ENCODE data around the gene CDH12. TPM values are rescaled to one million over a fixed set of nuclear protein-coding genes. Genes with fewer than 3 reads are reported as not detected.

CDH12 gene
- total RNA-seq, 4 donors from 2014 or later: not detected

DNA sequence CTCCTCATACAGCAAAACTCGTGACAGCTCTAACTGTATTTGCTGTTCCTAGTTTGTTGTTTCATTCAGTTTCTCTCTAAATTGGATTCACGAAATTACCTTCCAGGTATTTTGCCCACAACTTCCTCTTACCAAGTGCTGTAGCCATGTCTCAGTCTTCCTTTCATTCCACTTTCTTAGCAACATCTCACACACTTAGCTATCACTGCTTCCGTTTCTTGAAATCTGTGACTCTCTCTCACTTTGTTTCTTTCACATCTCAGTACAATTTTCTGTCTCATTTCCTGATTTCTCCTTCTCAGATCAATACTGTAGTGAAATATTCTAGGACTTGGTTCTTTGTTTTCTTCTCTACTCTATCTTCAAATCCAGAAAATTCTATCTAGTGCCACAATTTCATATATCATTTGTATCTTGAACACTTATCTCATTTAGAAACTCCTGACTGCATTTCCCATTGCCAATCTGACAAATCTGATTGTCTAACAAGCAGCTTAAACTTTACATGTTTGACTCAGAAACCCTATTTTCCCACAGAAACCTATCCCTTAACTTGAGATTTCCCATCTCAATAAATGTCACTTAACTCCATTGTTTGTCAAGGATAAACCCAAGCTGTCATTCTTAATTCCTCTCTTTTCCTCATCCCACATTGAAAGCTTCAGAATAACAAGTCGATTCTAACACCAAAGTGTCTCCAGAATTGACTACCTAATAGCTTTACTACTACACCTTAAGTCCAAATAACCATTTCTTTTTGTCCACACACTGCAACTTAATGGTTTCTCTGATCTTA, 303.1 kb downstream of the CDH12 start:
- DNase-seq (ENCODE audit: extremely low spot score): no peak
- 78% methylated on average over 4 of the region's 4 CpGs for WGBS
- intact Hi-C loops (cut with DNase I): no loop called here
- H3K4me1 ChIP-seq: no peaks in the 10 kb centered on the region
- no peaks in the 10 kb centered on the region for H3K27me3 ChIP-seq
- H3K27ac ChIP-seq (replicated peaks in 1 of 4): no peak overlapping the region
- no peaks in the 10 kb centered on the region for H3K36me3 ChIP-seq
- H3K9me3 ChIP-seq: no peaks in the 10 kb centered on the region
- TF ChIP-seq, protein P1, sequence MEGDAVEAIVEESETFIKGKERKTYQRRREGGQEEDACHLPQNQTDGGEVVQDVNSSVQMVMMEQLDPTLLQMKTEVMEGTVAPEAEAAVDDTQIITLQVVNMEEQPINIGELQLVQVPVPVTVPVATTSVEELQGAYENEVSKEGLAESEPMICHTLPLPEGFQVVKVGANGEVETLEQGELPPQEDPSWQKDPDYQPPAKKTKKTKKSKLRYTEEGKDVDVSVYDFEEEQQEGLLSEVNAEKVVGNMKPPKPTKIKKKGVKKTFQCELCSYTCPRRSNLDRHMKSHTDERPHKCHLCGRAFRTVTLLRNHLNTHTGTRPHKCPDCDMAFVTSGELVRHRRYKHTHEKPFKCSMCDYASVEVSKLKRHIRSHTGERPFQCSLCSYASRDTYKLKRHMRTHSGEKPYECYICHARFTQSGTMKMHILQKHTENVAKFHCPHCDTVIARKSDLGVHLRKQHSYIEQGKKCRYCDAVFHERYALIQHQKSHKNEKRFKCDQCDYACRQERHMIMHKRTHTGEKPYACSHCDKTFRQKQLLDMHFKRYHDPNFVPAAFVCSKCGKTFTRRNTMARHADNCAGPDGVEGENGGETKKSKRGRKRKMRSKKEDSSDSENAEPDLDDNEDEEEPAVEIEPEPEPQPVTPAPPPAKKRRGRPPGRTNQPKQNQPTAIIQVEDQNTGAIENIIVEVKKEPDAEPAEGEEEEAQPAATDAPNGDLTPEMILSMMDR (IDR thresholded peaks at IDR 0.05): no peak
- no peak for TF ChIP-seq POLR2AphosphoS5 (IDR thresholded peaks at IDR 0.05)
- no peak for TF ChIP-seq EP300 (IDR thresholded peaks at IDR 0.05)
- no peak for TF ChIP-seq POLR2A (IDR thresholded peaks at IDR 0.05; ENCODE audit: low read depth)
- H3K4me3 ChIP-seq: no peak overlapping the region

DNA sequence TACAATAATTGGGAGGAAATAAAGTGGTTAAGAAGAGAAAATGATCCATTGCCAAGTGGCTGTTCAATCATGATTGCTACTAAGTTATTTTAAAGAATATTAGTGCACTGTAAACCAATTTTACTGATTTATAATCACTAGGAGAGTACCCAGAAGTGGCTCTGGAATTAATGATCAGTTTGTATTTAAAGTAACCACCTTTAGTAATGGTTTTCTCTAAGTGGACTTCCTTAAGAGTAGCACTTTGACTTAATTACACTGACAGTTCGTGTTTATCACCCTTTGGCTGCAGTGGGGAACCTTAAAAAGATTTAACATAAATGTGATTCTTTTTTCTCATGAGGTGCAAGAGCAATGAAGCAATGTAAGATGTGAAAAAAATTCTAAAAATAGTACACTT, 310.8 kb downstream of the CDH12 start:
- TF ChIP-seq EP300 (IDR thresholded peaks at IDR 0.05) (no peak), POLR2A (IDR thresholded peaks at IDR 0.05; ENCODE audit: low read depth) (no peak), POLR2AphosphoS5 (IDR thresholded peaks at IDR 0.05) (no peak)
- TF ChIP-seq, protein P1 (IDR thresholded peaks at IDR 0.05): no peak
- no peak for DNase-seq (ENCODE audit: extremely low spot score)
- 45% methylated on average over 1 of the region's 1 CpG for WGBS
- no peak overlapping the region for H3K27ac ChIP-seq (replicated peaks in 1 of 4)
- no peaks in the 10 kb centered on the region for H3K9me3 ChIP-seq
- no peaks in the 10 kb centered on the region for H3K4me1 ChIP-seq
- intact Hi-C loops (cut with DNase I): no loop called here
- no peak overlapping the region for H3K4me3 ChIP-seq
- H3K36me3 ChIP-seq: no peaks in the 10 kb centered on the region
- no peaks in the 10 kb centered on the region for H3K27me3 ChIP-seq

DNA sequence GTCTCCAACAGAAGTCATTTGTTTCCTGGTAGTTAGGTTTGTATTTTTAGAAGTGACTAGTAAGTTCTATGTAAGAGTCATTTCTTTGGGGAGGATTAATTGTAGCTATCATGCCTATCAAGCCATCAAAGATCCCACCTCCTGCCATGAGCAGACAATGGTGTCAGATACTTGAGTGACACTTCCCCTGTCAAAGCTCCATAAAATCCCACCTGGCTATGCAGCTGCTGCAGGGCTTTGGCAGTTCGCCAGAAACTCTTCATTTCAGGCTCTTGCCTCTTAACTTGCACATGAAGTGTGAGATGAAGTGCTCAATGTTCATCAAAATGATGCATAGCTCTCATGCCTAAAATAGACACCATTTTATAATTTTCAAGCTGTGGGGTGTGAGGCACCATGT, 312.1 kb downstream of the CDH12 start:
- Histone ChIP-seq H3K27ac (replicated peaks in 1 of 4) (no peak overlapping the region), H3K4me3 (no peak overlapping the region), H3K27me3 (no peaks in the 10 kb centered on the region), H3K4me1 (no peaks in the 10 kb centered on the region), H3K9me3 (no peaks in the 10 kb centered on the region), H3K36me3 (no peaks in the 10 kb centered on the region)
- WGBS: 33% methylated on average over 1 of the region's 1 CpG
- DNase-seq (ENCODE audit: extremely low spot score): no peak
- TF ChIP-seq, protein P1 (IDR thresholded peaks at IDR 0.05): no peak
- TF ChIP-seq POLR2AphosphoS5 (IDR thresholded peaks at IDR 0.05) (no peak), POLR2A (IDR thresholded peaks at IDR 0.05; ENCODE audit: low read depth) (no peak), EP300 (IDR thresholded peaks at IDR 0.05) (no peak)
- intact Hi-C loops (cut with DNase I): no loop called here

DNA sequence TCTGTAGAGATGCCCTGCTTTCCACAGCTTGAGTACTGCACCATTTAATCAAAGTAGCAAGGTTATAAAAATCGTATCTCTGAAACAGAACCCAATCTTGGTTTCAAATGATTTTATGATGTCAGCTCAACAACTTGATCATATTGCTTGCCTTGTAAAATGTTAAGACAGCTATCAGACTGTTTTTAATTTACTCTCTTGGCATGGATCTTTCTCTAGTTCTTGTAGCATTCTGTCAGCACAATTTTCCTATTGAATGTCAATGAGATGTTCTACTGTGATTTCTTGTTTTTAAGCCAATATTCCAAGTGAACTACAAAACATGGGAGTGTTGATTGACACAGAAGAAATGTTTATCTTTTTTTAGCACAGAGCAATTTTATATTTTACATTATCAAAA, 313.4 kb downstream of the CDH12 start:
- 74% methylated on average over 1 of the region's 1 CpG for WGBS
- intact Hi-C loops (cut with DNase I): no loop called here
- no peak overlapping the region for H3K27ac ChIP-seq (replicated peaks in 1 of 4)
- no peaks in the 10 kb centered on the region for H3K9me3 ChIP-seq
- no peaks in the 10 kb centered on the region for H3K27me3 ChIP-seq
- H3K4me3 ChIP-seq: no peak overlapping the region
- H3K36me3 ChIP-seq: no peaks in the 10 kb centered on the region
- no peaks in the 10 kb centered on the region for H3K4me1 ChIP-seq
- no peak for DNase-seq (ENCODE audit: extremely low spot score)
- TF ChIP-seq, protein P1 (IDR thresholded peaks at IDR 0.05): no peak
- TF ChIP-seq POLR2AphosphoS5 (IDR thresholded peaks at IDR 0.05) (no peak), EP300 (IDR thresholded peaks at IDR 0.05) (no peak), POLR2A (IDR thresholded peaks at IDR 0.05; ENCODE audit: low read depth) (no peak)

DNA sequence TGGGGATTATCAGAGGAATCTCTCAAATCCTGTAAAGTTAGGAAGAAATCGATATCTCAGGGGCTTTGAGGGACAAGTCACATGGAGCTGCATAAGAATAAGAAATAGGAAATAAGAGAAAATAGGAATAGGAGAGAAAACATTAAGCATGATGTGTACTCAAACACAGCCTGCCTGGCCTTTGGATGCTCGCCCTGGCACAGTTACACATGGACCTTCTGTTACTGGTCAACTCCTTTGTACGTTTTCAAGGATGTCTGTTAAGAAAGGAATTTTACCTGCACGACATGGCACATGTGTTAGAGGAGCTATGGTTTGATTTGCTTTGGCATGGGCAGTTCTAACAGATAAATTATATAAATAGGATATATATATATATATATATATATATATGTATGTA, 321.2 kb downstream of the CDH12 start:
- Histone ChIP-seq H3K4me1 (no peaks in the 10 kb centered on the region), H3K36me3 (no peaks in the 10 kb centered on the region), H3K27ac (replicated peaks in 1 of 4) (no peak overlapping the region), H3K27me3 (no peaks in the 10 kb centered on the region), H3K4me3 (no peak overlapping the region), H3K9me3 (no peaks in the 10 kb centered on the region)
- DNase-seq (ENCODE audit: extremely low spot score): no peak
- TF ChIP-seq, protein P1 (IDR thresholded peaks at IDR 0.05): no peak
- no peak for TF ChIP-seq EP300 (IDR thresholded peaks at IDR 0.05)
- no peak for TF ChIP-seq POLR2AphosphoS5 (IDR thresholded peaks at IDR 0.05)
- TF ChIP-seq POLR2A (IDR thresholded peaks at IDR 0.05; ENCODE audit: low read depth): no peak
- intact Hi-C loops (cut with DNase I): no loop called here
- WGBS: 66% methylated on average over 4 of the region's 4 CpGs
